Activated B cell treated with CpG ODN at 0.5 μM for 24 hours (primary cell): ENCODE results near the gene RAB17. TPM values are rescaled to one million over a fixed set of nuclear protein-coding genes. Genes with fewer than 3 reads are reported as not detected.

Experiments used
- ATAC-seq: fragments of 200-7000 bp; cut with Tn5 transposase; one replicate; pipeline ENCODE4 v1.10.0; 2021; ENCODE audit warnings: low read depth, mild to moderate bottlenecking, moderate library complexity
- CTCF ChIA-PET: fragments of 350-600 bp; sonication (Branson Sonifier 250); formaldehyde crosslinking; loops from one replicate; lab custom pipeline; 2021; ENCODE audit warnings: antibody characterized with exemption; lab: Charles Lee
- POLR2A ChIA-PET: fragments of 350-600 bp; sonication (Branson Sonifier 250); formaldehyde crosslinking; loops from one replicate; lab custom pipeline; 2021; ENCODE audit warnings: antibody characterized with exemption; lab: Charles Lee
- DNase-seq: peaks from one replicate; pipeline ENCODE4 v3.0.0; 2022
- H3K27ac Mint-ChIP-seq: one replicate; pipeline ENCODE4 v1.8.0; 2020; ENCODE audit warnings: mixed read lengths
- H3K27me3 Mint-ChIP-seq: one replicate; pipeline ENCODE4 v1.8.0; 2021; ENCODE audit warnings: mixed read lengths
- H3K36me3 Mint-ChIP-seq: one replicate; pipeline ENCODE4 v1.8.0; 2021; ENCODE audit warnings: low read depth, mixed read lengths
- H3K4me1 Mint-ChIP-seq: one replicate; pipeline ENCODE4 v1.8.0; 2021; ENCODE audit warnings: mixed read lengths
- H3K4me3 Mint-ChIP-seq: one replicate; pipeline ENCODE4 v1.8.0; 2020; ENCODE audit warnings: mild to moderate bottlenecking, mixed read lengths
- H3K9me3 Mint-ChIP-seq: one replicate; pipeline ENCODE4 v1.8.0; 2020; ENCODE audit warnings: mixed read lengths
- CTCF ChIP-seq: fragments of 200-600 bp; IDR thresholded peaks from one replicate; pipeline ENCODE4 v1.8.0; 2022; ENCODE audit warnings: antibody characterized with exemption, mild to moderate bottlenecking
- intact Hi-C: fragments of 100-400 bp; cut with micrococcal nuclease; formaldehyde crosslinking; loops from one replicate; pipeline ENCODE4 v1.15.1; 2024
- total RNA-seq: library from RNA; stranded (reverse); gene quantifications from 2 replicates; pipeline ENCODE4 v1.2.3, GENCODE V29; 2022

Gene RAB17
- total RNA-seq, 1 donor from 2014 or later = not detected

GRCh38 chr2:237637429-237638135 is 47.0 kb upstream of the RAB17 start:
- POLR2A ChIA-PET = no interaction called here
- no peak overlapping the region for H3K4me3 Mint-ChIP-seq
- TF ChIP-seq CTCF = no peak
- peaks cover 17% of the 10 kb centered on the region for H3K27me3 Mint-ChIP-seq
- H3K4me1 Mint-ChIP-seq = peaks cover 4% of the 10 kb centered on the region
- no peaks in the 10 kb centered on the region for H3K36me3 Mint-ChIP-seq
- CTCF ChIA-PET = no interaction called here
- H3K9me3 Mint-ChIP-seq = peaks cover 6% of the 10 kb centered on the region
- no peak overlapping the region for H3K27ac Mint-ChIP-seq
- ATAC-seq = no peak
- intact Hi-C loops = no loop called here
- DNase-seq = no peak

GRCh38 chr2:237636578-237636977 is 46.0 kb upstream of the RAB17 start:
- peaks cover 4% of the 10 kb centered on the region for H3K4me1 Mint-ChIP-seq
- CTCF ChIA-PET = interaction anchor here (1.2 kb wide), 1 partner anchor 64 kb away, joined by 3 read pairs; no protein-coding TSS in a partner anchor

GRCh38 chr2:237633061-237633561 is 42.6 kb upstream of the RAB17 start:
- H3K36me3 Mint-ChIP-seq = no peaks in the 10 kb centered on the region
- intact Hi-C loops = no loop called here
- peaks cover 6% of the 10 kb centered on the region for H3K9me3 Mint-ChIP-seq
- peaks cover 38% of the 10 kb centered on the region for H3K27me3 Mint-ChIP-seq
- TF ChIP-seq CTCF = no peak
- POLR2A ChIA-PET = no interaction called here
- CTCF ChIA-PET = no interaction called here
- ATAC-seq = no peak
- H3K4me1 Mint-ChIP-seq = peaks cover 22% of the 10 kb centered on the region
- DNase-seq = no peak
- H3K27ac Mint-ChIP-seq = no peak overlapping the region
- H3K4me3 Mint-ChIP-seq = no peak overlapping the region

More at GRCh38 chr2:237636578-237636977, 46.0 kb upstream of the RAB17 start:
- POLR2A ChIA-PET = no interaction called here
- DNase-seq (no peak), ATAC-seq (no peak)
- intact Hi-C loops = no loop called here
- no peaks in the 10 kb centered on the region for H3K36me3 Mint-ChIP-seq
- peaks cover 19% of the 10 kb centered on the region for H3K27me3 Mint-ChIP-seq
- H3K27ac Mint-ChIP-seq = no peak overlapping the region
- no peak overlapping the region for H3K4me3 Mint-ChIP-seq
- H3K9me3 Mint-ChIP-seq = peaks cover 6% of the 10 kb centered on the region
- no peak for TF ChIP-seq CTCF

GRCh38 chr2:237631801-237632585 is 41.5 kb upstream of the RAB17 start:
- Mint-ChIP-seq H3K9me3 (peaks cover 6% of the 10 kb centered on the region), H3K4me3 (no peak overlapping the region), H3K4me1 (peaks cover 25% of the 10 kb centered on the region), H3K27me3 (peaks cover 38% of the 10 kb centered on the region), H3K36me3 (no peaks in the 10 kb centered on the region), H3K27ac (no peak overlapping the region)
- intact Hi-C loops = no loop called here
- POLR2A ChIA-PET = interaction anchor here (0.5 kb wide), 1 partner anchor 167 kb away, joined by 3 read pairs; no protein-coding TSS in a partner anchor
- DNase-seq = no peak
- no peak for ATAC-seq
- CTCF ChIA-PET = no interaction called here
- no peak for TF ChIP-seq CTCF
